ENCODE data around the gene WIPI1. TPM values are rescaled to one million over a fixed set of nuclear protein-coding genes. Genes with fewer than 3 reads are reported as not detected.

Gene WIPI1
- total RNA-seq, 1 experiment from 2014 or later = 19.8 TPM

GRCh38 chr17:68457539-68458259, 403 bp upstream of the WIPI1 start:
- CTCF ChIA-PET = interaction anchor here (0.5 to 0.7 kb wide), 4 partner anchors 11 to 787 kb away, joined by 3 to 6 read pairs (median 5); no protein-coding TSS in a partner anchor
- no TSS peak for BruUV-seq (replicated peaks)
- in situ Hi-C loops (cut with HindIII; ENCODE audit: low pct_unique_long_range_greater_than_20kb, low sequenced_read_pairs) (no loop called here), intact Hi-C loops (cut with micrococcal nuclease; ENCODE audit: unreplicated experiment) (no loop called here)
- ATAC-seq (peak; percentile 95), DNase-seq (ENCODE audit: low read depth, low spot score) (no peak)
- H3K27ac ChIP-seq (ENCODE audit: low read length) = no peak overlapping the region
- POLR2A ChIA-PET = no interaction called here
- no peaks in the 10 kb centered on the region for H3K27me3 ChIP-seq (ENCODE audit: control insufficient read depth, insufficient read depth, low read length)
- H3K4me3 ChIP-seq (ENCODE audit: low read depth in 2 of 2, low read length in 2 of 2) = peak overlapping the region; percentile 60 to 71
- no peaks in the 10 kb centered on the region for H3K36me3 ChIP-seq (ENCODE audit: control insufficient read depth, insufficient read depth, low read length)
- H3K4me1 ChIP-seq (ENCODE audit: control insufficient read depth, insufficient read depth, low read length) = peaks cover 6% of the 10 kb centered on the region
- H3K9me3 ChIP-seq (ENCODE audit: control insufficient read depth, insufficient read depth, low read depth, low read length) = no peaks in the 10 kb centered on the region
- TF ChIP-seq POLR2AphosphoS5 (IDR thresholded peaks at IDR 0.05; ENCODE audit: low read depth, low read length) (no peak), TCF7L2 (IDR thresholded peaks at IDR 0.05; ENCODE audit: low read depth, low read length) (no peak), SIN3A (IDR thresholded peaks at IDR 0.05; ENCODE audit: borderline replicate concordance, insufficient read depth, low read depth, low read length) (peak; percentile 91)
- TF ChIP-seq, protein P1, sequence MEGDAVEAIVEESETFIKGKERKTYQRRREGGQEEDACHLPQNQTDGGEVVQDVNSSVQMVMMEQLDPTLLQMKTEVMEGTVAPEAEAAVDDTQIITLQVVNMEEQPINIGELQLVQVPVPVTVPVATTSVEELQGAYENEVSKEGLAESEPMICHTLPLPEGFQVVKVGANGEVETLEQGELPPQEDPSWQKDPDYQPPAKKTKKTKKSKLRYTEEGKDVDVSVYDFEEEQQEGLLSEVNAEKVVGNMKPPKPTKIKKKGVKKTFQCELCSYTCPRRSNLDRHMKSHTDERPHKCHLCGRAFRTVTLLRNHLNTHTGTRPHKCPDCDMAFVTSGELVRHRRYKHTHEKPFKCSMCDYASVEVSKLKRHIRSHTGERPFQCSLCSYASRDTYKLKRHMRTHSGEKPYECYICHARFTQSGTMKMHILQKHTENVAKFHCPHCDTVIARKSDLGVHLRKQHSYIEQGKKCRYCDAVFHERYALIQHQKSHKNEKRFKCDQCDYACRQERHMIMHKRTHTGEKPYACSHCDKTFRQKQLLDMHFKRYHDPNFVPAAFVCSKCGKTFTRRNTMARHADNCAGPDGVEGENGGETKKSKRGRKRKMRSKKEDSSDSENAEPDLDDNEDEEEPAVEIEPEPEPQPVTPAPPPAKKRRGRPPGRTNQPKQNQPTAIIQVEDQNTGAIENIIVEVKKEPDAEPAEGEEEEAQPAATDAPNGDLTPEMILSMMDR (IDR thresholded peaks at IDR 0.05) = no peak

- 0 out of 2 replicates have a peak, but pooled peaks have one; percentile 19 for TF ChIP-seq SIN3A (IDR thresholded peaks at IDR 0.05; ENCODE audit: borderline replicate concordance, insufficient read depth, low read depth, low read length)
- no peak for TF ChIP-seq REST (IDR thresholded peaks at IDR 0.05; ENCODE audit: insufficient read depth in 1 of 2, low read depth in 2 of 2, low read length in 1 of 2)
- TF ChIP-seq POLR2AphosphoS5 (IDR thresholded peaks at IDR 0.05; ENCODE audit: low read depth, low read length) = peak; percentile 41
- TF ChIP-seq TCF7L2 (IDR thresholded peaks at IDR 0.05; ENCODE audit: low read depth, low read length) = no peak
- ChIA-PET CTCF (interaction anchor here (0.7 kb wide), 1 partner anchor 788 kb away, joined by 3 read pairs; no protein-coding TSS in a partner anchor), POLR2A (interaction anchor here (0.6 kb wide), 1 partner anchor 188 kb away, joined by 4 read pairs; no protein-coding TSS in a partner anchor)
- intact Hi-C loops (cut with micrococcal nuclease; ENCODE audit: unreplicated experiment) = no loop called here
- Histone ChIP-seq H3K4me1 (ENCODE audit: control insufficient read depth, insufficient read depth, low read length) (peaks cover 6% of the 10 kb centered on the region), H3K9me3 (ENCODE audit: control insufficient read depth, insufficient read depth, low read depth, low read length) (no peaks in the 10 kb centered on the region), H3K27ac (ENCODE audit: low read length) (peak overlapping the region; percentile 70), H3K36me3 (ENCODE audit: control insufficient read depth, insufficient read depth, low read length) (no peaks in the 10 kb centered on the region), H3K27me3 (ENCODE audit: control insufficient read depth, insufficient read depth, low read length) (no peaks in the 10 kb centered on the region), H3K4me3 (ENCODE audit: low read depth in 2 of 2, low read length in 2 of 2) (peak overlapping the region; percentile 71)
- peak; percentile 91 for ATAC-seq
- BruUV-seq (replicated peaks) = no TSS peak
- DNase-seq (ENCODE audit: low read depth, low spot score) = no peak
- in situ Hi-C loops (cut with HindIII; ENCODE audit: low pct_unique_long_range_greater_than_20kb, low sequenced_read_pairs) = no loop called here
These were observed 743 bp downstream of the WIPI1 start for GRCh38 chr17:68456339-68457167.

All from Panc1 (cell line).